Subcutaneous adipose tissue (tissue), 4 donors: ENCODE measurements around the gene GOLPH3. TPM values are rescaled to one million over a fixed set of nuclear protein-coding genes. Genes with fewer than 3 reads are reported as not detected.

Experiments
- total RNA-seq, 4 donors: library from RNA; depleted of rRNA; stranded (reverse); fragments of >200 nt; gene quantifications; one replicate each; pipeline ENCODE4 v1.1.0, GENCODE V29; 2016
- TF ChIP-seq, protein P1 (sequence below): fragments of 450-650 bp; IDR thresholded peaks from one replicate; pipeline ENCODE4 v1.5.1; 2016; ENCODE audit warnings: low read depth, mild to moderate bottlenecking, control low read depth, antibody characterized with exemption, moderate library complexity

GOLPH3 gene
- total RNA-seq, 4 donors from 2014 or later: 78.9 to 122 (median 87.5) TPM

GRCh38 chr5:32206053-32206452 is 31.9 kb upstream of the GOLPH3 start:
- TF ChIP-seq, protein P1, sequence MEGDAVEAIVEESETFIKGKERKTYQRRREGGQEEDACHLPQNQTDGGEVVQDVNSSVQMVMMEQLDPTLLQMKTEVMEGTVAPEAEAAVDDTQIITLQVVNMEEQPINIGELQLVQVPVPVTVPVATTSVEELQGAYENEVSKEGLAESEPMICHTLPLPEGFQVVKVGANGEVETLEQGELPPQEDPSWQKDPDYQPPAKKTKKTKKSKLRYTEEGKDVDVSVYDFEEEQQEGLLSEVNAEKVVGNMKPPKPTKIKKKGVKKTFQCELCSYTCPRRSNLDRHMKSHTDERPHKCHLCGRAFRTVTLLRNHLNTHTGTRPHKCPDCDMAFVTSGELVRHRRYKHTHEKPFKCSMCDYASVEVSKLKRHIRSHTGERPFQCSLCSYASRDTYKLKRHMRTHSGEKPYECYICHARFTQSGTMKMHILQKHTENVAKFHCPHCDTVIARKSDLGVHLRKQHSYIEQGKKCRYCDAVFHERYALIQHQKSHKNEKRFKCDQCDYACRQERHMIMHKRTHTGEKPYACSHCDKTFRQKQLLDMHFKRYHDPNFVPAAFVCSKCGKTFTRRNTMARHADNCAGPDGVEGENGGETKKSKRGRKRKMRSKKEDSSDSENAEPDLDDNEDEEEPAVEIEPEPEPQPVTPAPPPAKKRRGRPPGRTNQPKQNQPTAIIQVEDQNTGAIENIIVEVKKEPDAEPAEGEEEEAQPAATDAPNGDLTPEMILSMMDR: no peak

DNA sequence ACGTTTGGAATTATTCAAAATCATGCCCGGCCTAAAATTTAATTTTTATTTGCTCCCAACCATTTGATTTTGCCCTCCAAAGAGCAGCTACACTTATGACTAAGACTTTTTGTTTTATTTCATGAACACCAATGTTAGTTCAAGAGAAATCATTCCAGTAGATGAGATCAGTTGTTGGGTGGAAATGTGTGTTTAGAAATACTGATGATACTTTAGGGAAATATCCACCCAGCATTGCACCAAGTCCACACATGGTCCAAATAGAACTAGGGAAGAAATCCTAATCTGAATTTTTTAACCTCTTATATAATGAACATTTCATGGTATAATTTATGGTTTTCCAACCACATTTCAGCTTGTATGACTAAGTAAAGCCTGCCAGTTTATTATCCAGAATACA is 28.3 kb upstream of the GOLPH3 start:
- TF ChIP-seq, protein P1: no peak

- TF ChIP-seq, protein P1: no peak
These were observed 27.1 kb upstream of the GOLPH3 start for GRCh38 chr5:32201122-32201753.

DNA sequence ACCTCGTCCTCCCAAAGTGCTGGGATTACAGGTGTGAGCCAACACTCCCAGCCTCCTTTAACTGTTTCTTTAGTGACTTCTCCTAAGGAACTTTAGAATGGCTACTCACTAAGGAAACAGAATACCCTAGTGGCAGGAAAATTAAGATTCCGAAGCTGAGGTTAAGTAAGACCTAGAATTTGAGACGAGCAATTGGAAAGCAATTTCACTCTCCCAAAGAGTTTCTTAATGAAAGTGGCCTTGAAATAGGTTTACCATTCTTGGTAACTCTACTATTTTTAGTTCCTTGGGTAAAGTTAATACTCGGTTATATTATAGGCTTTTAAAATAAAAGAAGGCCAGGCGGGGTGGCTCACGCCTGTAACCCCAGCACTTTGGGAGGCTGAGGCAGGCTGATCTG is 22.9 kb upstream of the GOLPH3 start:
- TF ChIP-seq, protein P1: no peak

DNA sequence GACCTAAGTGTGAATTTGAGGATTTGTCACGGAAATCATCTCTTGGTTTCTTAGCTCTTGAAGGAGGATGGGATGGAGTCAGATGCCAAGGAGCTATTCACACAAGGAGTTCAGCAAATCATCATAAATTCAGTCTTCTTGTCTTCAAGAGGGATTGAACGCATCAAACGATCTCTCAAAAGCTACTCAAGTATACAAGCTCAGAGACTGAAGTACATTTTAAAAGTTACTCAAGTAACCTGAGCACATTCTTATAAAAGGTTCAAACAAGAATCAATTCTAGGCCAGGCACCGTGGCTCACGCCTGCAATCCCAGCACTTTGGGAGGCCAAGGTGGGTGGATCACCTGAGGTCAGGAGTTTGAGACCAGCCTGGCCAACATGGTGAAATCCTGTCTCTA is 21.1 kb upstream of the GOLPH3 start:
- TF ChIP-seq, protein P1: no peak

GRCh38 chr5:32193591-32193990 is 19.5 kb upstream of the GOLPH3 start:
- TF ChIP-seq, protein P1: no peak

DNA sequence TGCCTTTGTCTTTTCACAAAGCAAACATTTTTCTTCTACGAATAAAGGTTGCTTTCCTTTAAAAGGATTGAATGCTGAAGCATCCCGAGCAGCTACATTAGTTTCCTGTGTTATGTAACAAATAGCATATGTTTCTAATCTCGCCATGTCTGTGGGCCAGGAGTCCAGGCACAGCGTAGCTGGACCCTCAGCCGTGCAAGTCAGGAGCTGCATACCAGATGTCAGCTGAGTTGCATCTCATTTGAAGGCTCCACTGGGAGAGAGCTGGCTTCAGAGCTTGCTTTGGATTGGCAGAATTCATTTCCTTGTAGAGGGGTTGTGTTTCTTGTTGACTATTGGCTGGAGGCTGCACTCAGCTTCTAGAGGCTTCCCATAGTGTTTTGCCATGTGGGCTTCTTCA is 16.0 kb upstream of the GOLPH3 start:
- TF ChIP-seq, protein P1: no peak
